GM19099 (cell line): ENCODE results near the gene AFAP1L2.

ENCODE experiments used
- POLR2A ChIP-seq: IDR thresholded peaks from 3 replicates; pipeline ENCODE4 v1.6.1; 2011; ENCODE audit warnings: low read depth; ENCODE audit not compliant: insufficient read length; ENCODE audit errors: extremely low read depth

The AFAP1L2 gene

DNA sequence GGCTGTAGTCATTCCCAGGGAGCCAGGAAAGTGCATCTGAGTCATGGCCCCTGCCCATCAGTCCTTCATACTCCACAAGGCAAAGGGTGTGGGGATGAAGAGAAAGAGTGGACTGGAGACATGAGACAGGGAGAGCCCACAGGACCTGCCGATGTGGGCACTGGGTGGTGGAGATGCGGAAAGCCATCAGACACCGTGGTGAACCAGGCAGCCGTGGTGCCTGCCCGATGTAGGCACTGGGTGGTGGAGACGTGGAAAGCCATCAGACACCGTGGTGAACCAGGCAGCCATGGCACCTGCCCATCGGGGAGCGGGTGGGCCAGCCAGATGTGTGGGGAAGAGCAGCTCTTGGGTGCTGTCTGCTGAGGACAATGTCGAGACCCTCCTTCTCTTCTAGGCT, 58.6 kb downstream of the AFAP1L2 start:
- TF ChIP-seq POLR2A = no peak

DNA sequence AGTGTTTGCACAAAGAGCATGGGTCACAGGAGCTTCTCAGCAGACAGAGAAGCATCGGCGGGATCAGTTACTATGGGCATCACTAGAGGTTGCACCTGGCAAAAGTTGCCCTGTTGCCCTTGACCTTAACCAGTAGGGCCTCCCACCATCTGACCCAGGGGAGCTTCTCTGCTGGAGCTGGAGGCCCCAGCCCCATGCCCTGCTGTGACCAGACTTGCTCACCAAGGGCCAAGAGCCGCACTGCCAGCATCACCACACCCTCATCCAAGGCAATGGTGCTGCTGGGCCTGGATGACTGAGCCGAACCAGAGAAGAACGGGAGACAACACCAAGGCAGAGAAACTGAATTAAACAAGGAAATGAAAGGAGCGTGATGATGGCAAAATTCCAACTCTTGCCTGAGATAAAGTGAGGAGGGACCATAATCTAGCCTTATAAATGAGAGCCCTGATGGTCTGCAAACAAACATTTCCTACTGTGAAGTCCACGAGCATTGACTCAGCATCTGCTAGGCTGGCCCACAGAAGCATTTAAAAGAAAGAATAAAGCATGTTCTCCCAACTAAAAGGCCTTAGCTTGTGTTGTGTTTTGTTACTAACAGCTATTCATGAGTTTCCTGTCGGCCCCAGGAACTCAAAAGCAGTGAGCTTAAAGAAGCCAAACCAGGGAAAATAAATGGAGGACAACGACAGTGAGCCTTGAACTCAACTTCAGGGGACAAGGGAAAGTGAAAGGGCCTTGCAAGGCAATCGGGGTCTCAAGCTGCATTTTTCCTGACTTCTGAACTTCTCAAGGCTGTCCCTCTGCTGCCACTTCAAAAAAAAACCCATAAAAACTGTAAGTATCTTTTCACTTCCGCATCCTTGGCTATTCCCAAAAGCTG, 60.4 kb downstream of the AFAP1L2 start:
- no peak for TF ChIP-seq POLR2A

DNA sequence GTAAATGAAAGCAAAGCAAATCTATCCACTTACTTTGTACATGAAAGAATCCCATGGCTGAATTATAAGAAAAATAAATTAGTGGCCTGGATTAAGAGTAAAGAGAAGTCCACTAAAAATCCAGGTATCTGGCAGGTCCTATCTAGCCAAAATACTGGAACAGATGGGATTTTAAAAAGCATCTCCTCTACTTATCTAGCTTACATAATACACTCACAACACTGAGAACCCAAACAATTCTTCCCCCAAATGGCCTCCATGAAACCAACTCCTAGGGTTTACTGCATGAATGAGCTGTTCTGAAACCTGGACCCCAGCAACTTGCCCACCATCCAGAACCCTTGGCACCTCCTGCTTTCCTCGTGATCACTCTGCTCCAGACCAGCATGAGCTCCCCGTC, 61.3 kb downstream of the AFAP1L2 start:
- TF ChIP-seq POLR2A = no peak

DNA sequence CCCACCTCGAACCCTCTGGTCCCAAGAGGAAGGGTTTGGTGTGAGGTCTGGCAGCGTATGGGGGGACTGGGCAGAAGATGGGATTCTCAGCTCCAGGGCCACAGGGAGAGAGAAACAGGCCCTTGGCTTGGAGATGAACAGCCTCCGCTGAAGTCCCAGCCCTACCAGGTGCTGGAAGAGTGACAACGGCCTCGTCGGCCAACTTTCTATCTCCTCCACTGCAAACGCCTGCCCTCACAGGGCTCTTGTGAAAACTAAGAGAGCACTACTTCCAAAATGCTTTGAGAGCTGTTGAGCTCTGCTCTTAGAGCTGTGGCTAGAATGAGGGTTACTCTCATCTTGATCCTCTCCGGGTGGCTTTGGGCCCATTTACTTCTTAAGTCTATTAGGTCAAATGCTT, 63.5 kb downstream of the AFAP1L2 start:
- no peak for TF ChIP-seq POLR2A

DNA sequence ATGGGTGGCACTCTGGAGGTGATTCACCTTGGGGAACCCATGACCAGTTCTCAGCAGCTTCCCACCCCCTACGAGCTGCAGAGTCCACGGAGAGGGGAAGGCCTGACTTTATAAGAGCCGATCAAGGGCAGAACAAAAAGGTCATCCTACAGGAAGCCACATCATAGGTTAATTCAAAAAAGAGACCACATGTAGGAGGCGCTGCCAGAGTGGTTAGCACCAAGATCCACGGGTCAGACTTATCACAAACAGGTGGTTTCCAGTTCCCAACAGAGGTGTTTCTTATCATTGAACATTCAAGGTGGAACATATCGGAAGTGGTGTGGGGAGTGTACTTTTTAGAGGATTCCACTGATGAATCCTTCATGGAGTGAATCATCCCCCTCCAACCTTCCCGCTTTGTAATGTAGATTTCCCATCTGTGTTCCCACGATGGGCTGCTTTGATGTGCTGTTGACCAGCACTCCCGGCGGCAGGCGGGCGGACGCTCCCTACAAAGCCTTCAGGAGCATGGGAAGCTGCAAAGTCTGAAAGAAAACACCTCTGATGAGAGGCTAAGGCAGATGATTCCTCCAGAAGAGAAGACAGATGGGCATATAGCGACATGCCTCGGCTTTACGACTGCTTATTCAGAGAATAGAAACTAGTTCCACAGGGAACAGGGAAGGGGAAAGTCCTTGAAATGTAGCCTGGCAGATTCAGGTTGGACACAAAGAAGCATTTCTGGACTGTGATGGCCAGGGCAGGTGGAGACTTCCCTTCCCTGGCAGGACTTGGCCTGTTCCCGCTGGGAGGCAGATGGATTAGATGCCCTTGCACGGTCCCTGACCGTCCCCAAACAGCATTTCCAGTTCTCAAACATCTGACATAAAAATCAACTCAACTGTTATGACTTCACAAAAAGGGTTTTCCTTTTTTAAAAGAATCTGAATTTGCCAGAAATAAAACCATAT, 66.5 kb downstream of the AFAP1L2 start:
- TF ChIP-seq POLR2A = no peak

DNA sequence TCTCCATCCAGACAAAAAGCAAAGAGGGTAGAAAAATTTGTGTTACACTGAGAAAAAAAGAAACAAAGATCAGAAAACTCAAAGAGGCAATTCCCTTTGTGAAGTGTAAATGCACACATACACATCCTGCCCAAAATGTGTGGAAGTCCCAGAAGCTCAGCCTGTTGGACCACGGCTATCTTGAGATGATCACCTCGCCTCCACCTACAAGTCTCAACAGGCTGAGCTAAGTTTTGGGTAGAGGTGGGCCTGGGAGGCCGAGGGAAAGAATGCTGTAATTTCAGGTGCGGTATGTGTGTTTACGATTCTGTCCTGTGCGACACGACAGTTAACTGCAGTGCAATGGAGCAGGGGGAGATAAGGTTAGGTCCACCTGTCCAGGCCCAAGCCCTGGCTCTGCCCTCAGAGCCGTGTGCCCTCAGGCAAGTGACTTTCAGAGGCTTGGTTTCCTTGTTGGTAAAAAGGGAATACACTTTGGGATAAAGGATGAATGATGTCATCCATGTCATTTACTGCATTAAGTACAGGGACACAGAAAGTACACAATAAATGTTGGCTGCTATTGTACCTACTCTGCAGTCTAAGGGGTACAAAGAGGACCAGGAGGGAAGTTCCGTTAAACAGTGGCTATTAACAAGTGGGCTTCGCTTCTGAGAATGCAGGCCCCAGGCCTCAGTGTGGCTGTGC, 67.3 kb downstream of the AFAP1L2 start:
- no peak for TF ChIP-seq POLR2A

DNA sequence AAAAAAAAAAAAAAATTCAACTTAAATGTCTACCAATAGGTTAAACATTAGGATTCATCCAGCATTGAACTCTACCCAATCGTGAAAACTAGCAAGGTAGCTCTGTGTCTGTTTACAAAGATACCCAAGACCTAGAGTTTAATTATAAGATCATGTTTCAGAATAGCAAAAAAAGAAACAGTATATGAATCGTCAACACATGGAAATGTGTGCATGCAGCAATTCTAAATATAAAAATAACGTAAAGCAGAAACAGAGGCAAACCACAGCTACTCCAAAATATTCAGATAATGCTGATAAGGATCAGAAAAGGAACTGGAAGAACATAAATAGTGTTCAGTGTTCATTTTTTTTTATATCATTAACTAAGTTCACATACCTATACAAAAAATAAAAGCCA, 68.7 kb downstream of the AFAP1L2 start:
- no peak for TF ChIP-seq POLR2A

DNA sequence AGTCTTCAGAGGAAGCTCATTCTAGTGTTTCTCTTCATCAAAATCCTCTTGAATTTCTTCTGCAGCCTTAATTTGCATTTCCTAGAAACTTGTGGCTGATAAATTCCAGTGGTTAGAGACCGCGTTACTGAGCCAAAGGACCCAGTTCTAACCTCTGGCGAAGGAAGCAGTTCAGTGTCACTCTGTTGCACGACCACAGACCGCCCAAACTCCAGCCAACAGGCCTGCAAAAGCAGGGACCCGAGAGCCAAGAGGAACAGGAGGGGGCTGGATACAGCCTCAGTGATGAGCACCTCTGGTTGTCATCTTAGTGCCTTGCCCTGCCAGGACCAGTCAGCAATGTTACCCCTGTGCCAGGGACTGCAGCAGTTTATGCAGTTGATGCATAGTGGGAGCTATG, 70.0 kb downstream of the AFAP1L2 start:
- no peak for TF ChIP-seq POLR2A

DNA sequence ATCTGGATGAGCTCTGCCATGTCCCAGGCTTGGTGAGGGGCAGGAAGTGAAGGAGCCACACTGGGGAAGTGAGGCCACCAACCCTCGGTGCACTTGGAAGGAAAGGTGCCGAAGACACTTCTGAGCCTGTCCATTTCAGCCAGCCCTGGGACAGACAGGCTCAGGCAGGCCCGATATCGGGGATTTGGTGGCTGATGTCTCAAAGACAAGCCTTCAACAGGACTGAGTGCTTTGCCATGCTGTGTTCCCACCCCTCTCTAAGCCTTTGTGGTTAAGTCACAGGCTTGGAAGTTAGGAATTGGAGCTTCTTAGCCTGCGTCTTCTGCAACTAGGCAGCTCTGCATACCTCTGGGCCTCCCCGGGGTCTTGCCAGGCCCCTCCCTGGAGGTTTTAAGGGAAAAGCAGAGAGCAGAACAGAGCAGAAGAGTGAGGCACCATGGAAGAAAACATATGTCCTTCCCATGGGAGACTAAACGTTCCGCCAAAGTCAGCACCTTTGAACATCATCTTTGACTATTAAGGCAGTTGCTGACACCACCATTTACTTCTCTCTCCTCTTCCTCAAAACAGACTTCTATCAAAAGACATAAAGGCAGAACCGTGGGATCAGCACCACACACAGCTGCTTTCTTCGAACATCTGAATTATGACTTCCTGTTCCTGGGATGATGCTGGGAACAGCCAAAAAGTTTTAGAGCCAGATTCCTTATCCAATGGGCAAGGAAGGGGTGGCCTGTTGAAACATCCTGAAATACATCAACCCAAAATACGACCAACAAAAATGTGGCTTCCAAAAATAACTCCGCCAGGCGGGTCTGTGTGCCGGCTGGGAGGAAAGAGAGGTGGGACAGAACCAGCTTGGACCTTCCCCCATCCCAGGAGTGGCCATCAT, 71.8 kb downstream of the AFAP1L2 start:
- no peak for TF ChIP-seq POLR2A

DNA sequence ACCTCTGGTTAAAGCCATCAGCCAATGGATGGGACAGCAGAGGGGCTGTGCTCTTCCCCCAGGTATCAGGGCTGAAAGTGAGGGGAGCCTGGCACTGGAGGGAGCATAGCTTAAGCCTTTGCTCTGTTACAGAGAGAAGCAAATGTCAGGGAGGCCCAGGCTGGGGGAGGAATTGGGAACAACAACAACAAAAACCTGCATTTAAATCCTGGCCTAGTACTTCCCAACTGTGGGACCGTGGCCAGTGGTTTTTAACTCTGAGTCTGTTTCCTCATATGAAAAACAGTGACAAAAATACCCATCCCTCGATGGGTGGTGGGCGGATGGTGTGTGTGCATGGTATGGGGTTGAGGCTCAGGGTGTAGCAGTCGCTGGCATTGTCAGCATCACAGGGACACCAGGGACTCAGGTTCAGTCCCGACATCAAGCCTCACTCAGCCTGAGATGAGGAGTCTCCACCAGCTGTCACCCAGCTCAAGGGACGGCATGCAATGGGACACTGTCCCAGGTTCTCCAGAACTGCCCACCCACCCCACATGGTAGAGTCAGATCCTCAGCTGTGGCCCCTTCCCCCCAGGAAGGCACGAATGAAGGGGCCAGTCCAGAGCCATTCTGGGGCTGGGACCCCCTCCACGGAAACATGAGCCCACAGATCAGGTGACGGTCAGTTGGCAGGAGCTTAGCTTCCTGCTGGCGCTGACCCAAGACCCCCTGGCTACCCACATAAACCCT, 74.5 kb downstream of the AFAP1L2 start:
- TF ChIP-seq POLR2A = no peak

DNA sequence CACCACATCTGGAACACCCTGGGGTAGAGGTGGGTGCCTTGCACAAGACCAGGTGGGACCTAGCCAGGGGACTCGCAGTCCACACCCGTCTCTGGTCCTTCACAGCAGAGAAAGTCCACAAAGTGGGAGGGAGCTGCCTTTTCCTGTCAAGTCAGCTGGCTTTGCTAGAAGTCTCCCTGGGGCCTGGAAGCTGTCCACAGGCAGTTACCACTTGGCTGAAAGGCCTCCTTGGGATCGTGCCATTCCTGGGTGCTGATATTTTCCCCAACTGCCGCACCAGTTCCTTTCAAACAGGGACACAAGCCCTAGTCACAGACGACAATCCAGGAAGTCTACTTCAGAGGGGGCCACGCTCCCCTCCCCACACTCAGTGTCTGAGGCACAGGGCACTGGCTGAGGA, 75.4 kb downstream of the AFAP1L2 start:
- TF ChIP-seq POLR2A = no peak

DNA sequence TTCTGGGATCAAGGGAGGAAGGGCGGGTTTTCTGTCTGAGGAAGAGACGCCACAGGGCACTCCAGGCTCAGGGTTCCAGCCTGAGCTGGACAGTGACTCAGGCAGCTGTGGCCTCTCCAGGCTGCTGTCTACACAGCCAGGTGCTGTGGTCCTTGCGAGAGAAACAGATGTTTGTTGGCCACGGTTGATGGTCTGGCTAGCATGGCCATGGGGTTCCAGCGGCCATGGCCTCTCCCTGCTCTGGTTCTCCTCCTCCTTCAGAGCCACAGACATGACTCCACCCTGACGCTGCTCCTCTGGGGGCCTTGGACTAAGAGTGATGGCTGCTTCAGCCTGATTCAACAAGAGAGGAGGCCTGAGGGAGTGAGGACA, 75.9 kb downstream of the AFAP1L2 start:
- TF ChIP-seq POLR2A = no peak

DNA sequence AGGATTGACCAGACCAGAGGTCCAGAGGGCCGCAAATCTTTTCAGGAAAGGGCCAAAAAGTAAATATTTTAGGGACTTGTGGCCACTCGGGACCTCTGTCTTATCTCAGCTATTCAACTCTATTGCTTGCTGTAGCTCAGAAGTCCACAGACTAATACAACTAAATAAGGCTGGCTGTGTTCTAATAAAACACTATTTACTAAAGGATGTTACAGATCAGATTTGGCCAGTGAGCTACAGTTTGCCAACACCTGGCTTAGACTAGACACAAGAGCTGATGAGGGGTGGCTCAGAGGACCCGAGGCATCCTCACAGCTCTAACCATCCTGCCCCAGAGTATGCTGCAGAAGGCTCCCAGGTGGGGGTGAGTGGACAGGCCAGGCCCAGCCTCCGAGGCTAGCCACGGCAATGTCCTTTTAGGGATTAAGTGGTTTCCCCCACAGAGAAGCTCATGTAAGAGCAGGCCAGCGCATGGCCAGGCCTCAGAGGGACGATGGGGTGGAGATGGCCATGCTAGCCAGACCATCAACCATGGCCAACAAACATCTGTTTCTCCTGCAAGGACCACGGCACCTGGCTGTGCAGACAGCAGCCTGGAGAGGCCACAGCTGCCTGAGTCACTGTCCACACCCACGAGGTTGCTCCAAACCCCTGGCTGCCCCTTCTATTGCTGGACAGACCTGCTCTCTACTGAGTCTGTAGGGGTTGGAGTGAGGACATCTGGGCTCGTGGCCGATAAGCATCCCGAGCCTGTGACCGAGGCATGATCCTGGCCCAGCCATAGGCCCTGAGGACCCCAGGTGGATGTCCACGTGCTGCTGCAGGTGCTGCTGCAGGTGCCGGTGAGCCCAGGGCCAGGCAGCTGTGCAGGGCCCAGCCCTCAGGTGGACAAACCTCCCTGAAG, 76.5 kb downstream of the AFAP1L2 start:
- no peak for TF ChIP-seq POLR2A
